ENCODE measurements around the gene SEZ6L. TPM values are rescaled to one million over a fixed set of nuclear protein-coding genes. Genes with fewer than 3 reads are reported as not detected.

The SEZ6L gene
- total RNA-seq, 1 experiment from 2014 or later, result not detected

DNA sequence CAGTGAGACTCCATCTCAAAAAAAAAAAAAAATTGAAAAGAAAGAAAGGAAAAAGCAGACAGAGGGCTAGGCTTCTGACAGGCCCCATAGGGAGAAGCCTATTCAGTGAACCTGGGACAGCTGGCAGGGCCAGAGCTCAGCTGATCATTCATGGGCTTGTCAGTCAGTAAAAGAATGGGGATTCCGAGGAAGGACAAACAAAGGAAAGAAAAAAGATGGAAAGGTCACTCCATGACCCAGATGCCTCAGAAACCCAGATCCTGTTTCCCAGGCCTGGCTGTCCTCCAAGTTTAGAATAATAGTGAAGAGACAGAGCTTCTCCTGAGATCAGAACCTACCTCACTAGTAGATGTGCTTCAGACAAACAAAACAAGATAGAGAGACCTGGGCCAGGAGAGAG is 225.5 kb downstream of the SEZ6L start:
- Histone ChIP-seq H3K4me3 (replicated peaks in 1 of 2; ENCODE audit: low read depth in 1 of 2, low read length in 2 of 2) (no peak overlapping the region), H3K4me1 (ENCODE audit: control insufficient read depth in 1 of 2, insufficient read depth in 2 of 2, low read length in 2 of 2) (no peaks in the 10 kb centered on the region), H3K9ac (ENCODE audit: low read length) (no peak overlapping the region), H4K20me1 (ENCODE audit: insufficient read depth) (no peaks in the 10 kb centered on the region), H3K27me3 (ENCODE audit: insufficient read depth, low read length) (peaks cover 9% of the 10 kb centered on the region; the same call in 1 of the 2 replicates), H3K79me2 (ENCODE audit: insufficient read depth, low read length) (no peaks in the 10 kb centered on the region), H3K4me2 (ENCODE audit: low read length) (no peak overlapping the region), H3K27ac (ENCODE audit: low read depth, low read length) (no peak overlapping the region), H3K9me3 (ENCODE audit: control insufficient read depth in 1 of 2, insufficient read depth in 1 of 2, low read depth in 1 of 2, low read length in 2 of 2) (no peaks in the 10 kb centered on the region), H3K36me3 (ENCODE audit: control insufficient read depth in 1 of 2, insufficient read depth in 2 of 2, low read length in 2 of 2) (no peaks in the 10 kb centered on the region), H3K9me2 (ENCODE audit: insufficient read depth) (no peaks in the 10 kb centered on the region), H2AFZ (ENCODE audit: low read depth, low read length, poor library complexity, severe bottlenecking) (no peak overlapping the region)
- ChIA-PET POLR2A (no interaction called here), RAD21 (ENCODE audit: low non-redundant PET in 1 of 2, low total read pairs in 2 of 2, uncharacterized antibody in 2 of 2, unreplicated experiment in 2 of 2) (no interaction called here), CTCF (interaction anchor here (1.4 to 1.8 kb wide), 2 partner anchors 31 to 69 kb away, joined by 3 to 4 read pairs; no protein-coding TSS in a partner anchor)
- ATAC-seq, result no peak
- TF ChIP-seq, protein P1, sequence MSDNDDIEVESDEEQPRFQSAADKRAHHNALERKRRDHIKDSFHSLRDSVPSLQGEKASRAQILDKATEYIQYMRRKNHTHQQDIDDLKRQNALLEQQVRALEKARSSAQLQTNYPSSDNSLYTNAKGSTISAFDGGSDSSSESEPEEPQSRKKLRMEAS (IDR thresholded peaks at IDR 0.05), result no peak
- TF ChIP-seq, protein P2, sequence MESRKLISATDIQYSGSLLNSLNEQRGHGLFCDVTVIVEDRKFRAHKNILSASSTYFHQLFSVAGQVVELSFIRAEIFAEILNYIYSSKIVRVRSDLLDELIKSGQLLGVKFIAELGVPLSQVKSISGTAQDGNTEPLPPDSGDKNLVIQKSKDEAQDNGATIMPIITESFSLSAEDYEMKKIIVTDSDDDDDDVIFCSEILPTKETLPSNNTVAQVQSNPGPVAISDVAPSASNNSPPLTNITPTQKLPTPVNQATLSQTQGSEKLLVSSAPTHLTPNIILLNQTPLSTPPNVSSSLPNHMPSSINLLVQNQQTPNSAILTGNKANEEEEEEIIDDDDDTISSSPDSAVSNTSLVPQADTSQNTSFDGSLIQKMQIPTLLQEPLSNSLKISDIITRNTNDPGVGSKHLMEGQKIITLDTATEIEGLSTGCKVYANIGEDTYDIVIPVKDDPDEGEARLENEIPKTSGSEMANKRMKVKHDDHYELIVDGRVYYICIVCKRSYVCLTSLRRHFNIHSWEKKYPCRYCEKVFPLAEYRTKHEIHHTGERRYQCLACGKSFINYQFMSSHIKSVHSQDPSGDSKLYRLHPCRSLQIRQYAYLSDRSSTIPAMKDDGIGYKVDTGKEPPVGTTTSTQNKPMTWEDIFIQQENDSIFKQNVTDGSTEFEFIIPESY (IDR thresholded peaks at IDR 0.05; ENCODE audit: extremely low read depth, insufficient replicate concordance, low read length), result no peak
- TF ChIP-seq, protein P3, sequence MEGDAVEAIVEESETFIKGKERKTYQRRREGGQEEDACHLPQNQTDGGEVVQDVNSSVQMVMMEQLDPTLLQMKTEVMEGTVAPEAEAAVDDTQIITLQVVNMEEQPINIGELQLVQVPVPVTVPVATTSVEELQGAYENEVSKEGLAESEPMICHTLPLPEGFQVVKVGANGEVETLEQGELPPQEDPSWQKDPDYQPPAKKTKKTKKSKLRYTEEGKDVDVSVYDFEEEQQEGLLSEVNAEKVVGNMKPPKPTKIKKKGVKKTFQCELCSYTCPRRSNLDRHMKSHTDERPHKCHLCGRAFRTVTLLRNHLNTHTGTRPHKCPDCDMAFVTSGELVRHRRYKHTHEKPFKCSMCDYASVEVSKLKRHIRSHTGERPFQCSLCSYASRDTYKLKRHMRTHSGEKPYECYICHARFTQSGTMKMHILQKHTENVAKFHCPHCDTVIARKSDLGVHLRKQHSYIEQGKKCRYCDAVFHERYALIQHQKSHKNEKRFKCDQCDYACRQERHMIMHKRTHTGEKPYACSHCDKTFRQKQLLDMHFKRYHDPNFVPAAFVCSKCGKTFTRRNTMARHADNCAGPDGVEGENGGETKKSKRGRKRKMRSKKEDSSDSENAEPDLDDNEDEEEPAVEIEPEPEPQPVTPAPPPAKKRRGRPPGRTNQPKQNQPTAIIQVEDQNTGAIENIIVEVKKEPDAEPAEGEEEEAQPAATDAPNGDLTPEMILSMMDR (IDR thresholded peaks at IDR 0.05 in 2 of 3, conservative IDR thresholded peaks at IDR 0.05 in 1 of 3; ENCODE audit: borderline replicate concordance in 1 of 3, insufficient read depth in 1 of 3, low read depth in 2 of 3, low read length in 2 of 3), result no peak
- TF ChIP-seq CBX3 (IDR thresholded peaks at IDR 0.05; ENCODE audit: low read depth) (no peak), ZFX (IDR thresholded peaks at IDR 0.05) (no peak), FOSL1 (IDR thresholded peaks at IDR 0.05; ENCODE audit: low read depth) (no peak), SP1 (IDR thresholded peaks at IDR 0.05; ENCODE audit: low read depth) (no peak), EGR1 (IDR thresholded peaks at IDR 0.05; ENCODE audit: low read depth) (no peak), RAD21 (IDR thresholded peaks at IDR 0.05; ENCODE audit: low read depth) (no peak), SIN3A (IDR thresholded peaks at IDR 0.05; ENCODE audit: low read depth) (no peak), TCF7L2 (IDR thresholded peaks at IDR 0.05; ENCODE audit: borderline replicate concordance, extremely low read depth, insufficient read depth, insufficient read length) (no peak), POLR2AphosphoS5 (IDR thresholded peaks at IDR 0.05; ENCODE audit: low read depth, low read length) (no peak), ZNF274 (IDR thresholded peaks at IDR 0.05; ENCODE audit: low read depth, low read length) (no peak), CEBPB (IDR thresholded peaks at IDR 0.05; ENCODE audit: low read depth) (no peak), JUND (IDR thresholded peaks at IDR 0.05) (no peak)
- TF ChIP-seq, protein P4, sequence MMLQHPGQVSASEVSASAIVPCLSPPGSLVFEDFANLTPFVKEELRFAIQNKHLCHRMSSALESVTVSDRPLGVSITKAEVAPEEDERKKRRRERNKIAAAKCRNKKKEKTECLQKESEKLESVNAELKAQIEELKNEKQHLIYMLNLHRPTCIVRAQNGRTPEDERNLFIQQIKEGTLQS (IDR thresholded peaks at IDR 0.05), result no peak
- DNase-seq (ENCODE audit: low read depth, low spot score), result no peak
- BruUV-seq (replicated peaks), result no TSS peak
- intact Hi-C loops (cut with micrococcal nuclease), result no loop called here

All from HCT116 (cell line).